Gastrocnemius medialis (tissue), 4 donors: ENCODE measurements around the gene TMA7. TPM values are rescaled to one million over a fixed set of nuclear protein-coding genes. Genes with fewer than 3 reads are reported as not detected.
"Not testable (repeated sequence)": the region's sequence is repeated elsewhere in the genome, so short reads cannot be mapped to it uniquely, and the experiment has no call there.

Source experiments
- ATAC-seq, 2 donors: fragments of 150-250 bp; one replicate each; pipeline ENCODE4 v1.9.1; 2016
- DNase-seq, 2 donors: peaks; one replicate each; pipeline ENCODE4 v3.0.0-alpha.2; 2019
- H3K27ac ChIP-seq, 4 donors: fragments of 200-600 bp; sonication (generic); 1 replicate in 1 of 4; 2 replicates in 3 of 4; pipeline ENCODE4 v1.5.1; 2016 to 2018; ENCODE audit warnings: mild to moderate bottlenecking in 2 of 4, moderate library complexity in 1 of 4
- H3K27me3 ChIP-seq, 3 donors: fragments of 200-600 bp; sonication (generic) in 2 of 3; 1 replicate in 1 of 3; 2 replicates in 2 of 3; pipeline versions ENCODE4 v1.5.1 to v1.6.0; 2016 to 2019; ENCODE audit warnings: mild to moderate bottlenecking in 1 of 3, moderate library complexity in 1 of 3
- H3K36me3 ChIP-seq, 2 donors: fragments of 200-600 bp; sonication (generic) in 1 of 2; one replicate each; pipeline ENCODE4 v1.5.1; 2017 to 2018
- H3K4me1 ChIP-seq, 2 donors: fragments of 200-600 bp; sonication (generic) in 1 of 2; one replicate each; pipeline ENCODE4 v1.5.1; 2016 to 2017; ENCODE audit warnings: mild to moderate bottlenecking in 2 of 2
- H3K4me3 ChIP-seq, 4 donors: fragments of 200-600 bp; sonication (generic) in 3 of 4; 1 replicate in 1 of 4; 2 replicates in 3 of 4; pipeline ENCODE4 v1.5.1; 2016 to 2019; ENCODE audit warnings: mild to moderate bottlenecking in 2 of 4
- H3K9me3 ChIP-seq, 3 donors: fragments of 200-600 bp; sonication (generic) in 2 of 3; 1 replicate in 1 of 3; 2 replicates in 2 of 3; pipeline ENCODE4 v1.5.1; 2016 to 2019
- POLR2A ChIP-seq, 2 donors: fragments of 450-650 bp; IDR thresholded peaks; one replicate each; pipeline ENCODE4 v1.6.1; 2017; ENCODE audit warnings: antibody characterized with exemption in 2 of 2, mild to moderate bottlenecking in 2 of 2, moderate library complexity in 2 of 2
- in situ Hi-C, 4 donors: fragments of 200-750 bp; cut with MboI; loops; one replicate each; pipeline versions ENCODE4 v1.15.0 to v1.8.0; 2017; ENCODE audit warnings: low sequenced_read_pairs in 4 of 4
- intact Hi-C: fragments of 100-400 bp; cut with DNase I; formaldehyde crosslinking; loops from one replicate; pipeline ENCODE4 v1.15.1; 2023; ENCODE audit warnings: low total_unique reads
- total RNA-seq, 4 donors: library from RNA; depleted of rRNA; stranded (reverse); fragments of >200 nt; gene quantifications; one replicate each; pipeline versions ENCODE4 v1.1.0 to v1.2.3, GENCODE V29; 2016
- TF ChIP-seq, protein P1 (sequence below), 5 experiments: fragments of 450-650 bp in 3 of 5; fragments of 200-600 bp in 2 of 5; sonication (generic) in 2 of 5; IDR thresholded peaks in 4 of 5; conservative IDR thresholded peaks in 1 of 5; 1 replicate in 4 of 5; 2 replicates in 1 of 5; pipeline ENCODE4 v1.5.1; 2016 to 2019; ENCODE audit warnings: antibody characterized with exemption in 5 of 5, mild to moderate bottlenecking in 3 of 5, moderate library complexity in 3 of 5

Gene TMA7
- total RNA-seq, 4 donors from 2014 or later: 202 to 353 (median 294) TPM

DNA sequence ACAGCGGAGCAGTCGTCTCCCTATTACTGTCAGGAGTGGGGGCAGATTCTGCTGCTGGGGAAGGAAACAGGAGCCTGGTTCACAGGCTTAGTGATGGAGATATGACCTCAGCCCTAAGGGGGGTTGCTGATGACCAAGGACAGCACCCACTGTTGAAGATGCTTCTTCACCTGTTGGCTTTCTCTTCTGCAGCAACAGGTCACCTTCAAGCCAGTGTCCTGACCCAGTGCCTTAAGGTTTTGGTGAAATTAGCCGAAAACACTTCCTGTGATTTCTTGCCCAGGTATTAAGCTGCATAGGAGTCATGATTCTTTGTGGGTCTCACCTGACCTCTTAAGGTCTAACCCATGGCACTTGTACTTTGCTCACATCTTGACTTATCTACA is 20.5 kb downstream of the TMA7 start:
- H3K4me3 ChIP-seq: no peak overlapping the region
- DNase-seq: no peak
- H3K27me3 ChIP-seq: no peaks in the 10 kb centered on the region
- no peak overlapping the region for H3K27ac ChIP-seq
- H3K9me3 ChIP-seq: no peaks in the 10 kb centered on the region
- in situ Hi-C loops (loop anchor here in 2 of 4 donors (5.0 to 10.0 kb wide), 2 partner anchors 84 to 87 kb away; no protein-coding TSS in a partner anchor), intact Hi-C loops (no loop called here)
- H3K4me1 ChIP-seq: peaks cover 5 to 7% of the 10 kb centered on the region in 2 donors
- peaks cover 0 to 59% of the 10 kb centered on the region in 2 donors for H3K36me3 ChIP-seq
- ATAC-seq: no peak
- TF ChIP-seq, protein P1, sequence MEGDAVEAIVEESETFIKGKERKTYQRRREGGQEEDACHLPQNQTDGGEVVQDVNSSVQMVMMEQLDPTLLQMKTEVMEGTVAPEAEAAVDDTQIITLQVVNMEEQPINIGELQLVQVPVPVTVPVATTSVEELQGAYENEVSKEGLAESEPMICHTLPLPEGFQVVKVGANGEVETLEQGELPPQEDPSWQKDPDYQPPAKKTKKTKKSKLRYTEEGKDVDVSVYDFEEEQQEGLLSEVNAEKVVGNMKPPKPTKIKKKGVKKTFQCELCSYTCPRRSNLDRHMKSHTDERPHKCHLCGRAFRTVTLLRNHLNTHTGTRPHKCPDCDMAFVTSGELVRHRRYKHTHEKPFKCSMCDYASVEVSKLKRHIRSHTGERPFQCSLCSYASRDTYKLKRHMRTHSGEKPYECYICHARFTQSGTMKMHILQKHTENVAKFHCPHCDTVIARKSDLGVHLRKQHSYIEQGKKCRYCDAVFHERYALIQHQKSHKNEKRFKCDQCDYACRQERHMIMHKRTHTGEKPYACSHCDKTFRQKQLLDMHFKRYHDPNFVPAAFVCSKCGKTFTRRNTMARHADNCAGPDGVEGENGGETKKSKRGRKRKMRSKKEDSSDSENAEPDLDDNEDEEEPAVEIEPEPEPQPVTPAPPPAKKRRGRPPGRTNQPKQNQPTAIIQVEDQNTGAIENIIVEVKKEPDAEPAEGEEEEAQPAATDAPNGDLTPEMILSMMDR (IDR thresholded peaks at IDR 0.05 in 4 of 5, conservative IDR thresholded peaks at IDR 0.05 in 1 of 5): no peak
- TF ChIP-seq POLR2A (IDR thresholded peaks at IDR 0.05): no peak

DNA sequence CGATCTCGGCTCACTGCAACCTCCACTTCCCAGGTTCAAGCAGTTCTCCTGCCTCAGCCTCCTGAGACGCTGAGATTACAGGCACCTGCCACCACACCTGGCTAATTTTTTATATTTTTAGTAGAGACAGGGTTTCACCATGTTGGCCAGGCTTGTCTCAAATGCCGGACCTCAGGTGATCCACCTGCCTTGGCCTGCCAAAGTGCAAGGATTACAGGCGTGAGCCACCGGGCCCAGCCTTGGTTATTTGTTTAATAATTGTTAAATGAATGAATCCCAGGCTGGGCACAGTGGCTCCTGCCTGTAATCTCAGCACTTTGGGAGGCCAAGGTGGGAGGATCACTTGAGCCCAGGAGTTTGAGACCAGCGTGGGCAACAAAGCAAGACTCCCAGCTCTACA is 21.7 kb downstream of the TMA7 start:
- intact Hi-C loops, H3K4me3 ChIP-seq, H3K27me3 ChIP-seq, DNase-seq, ATAC-seq, H3K9me3 ChIP-seq, H3K27ac ChIP-seq: not testable (repeated sequence)
- peaks cover 10 to 14% of the 10 kb centered on the region in 2 donors for H3K4me1 ChIP-seq
- in situ Hi-C loops: loop anchor here in 2 of 4 donors (5.0 to 10.0 kb wide), 2 partner anchors 83 to 86 kb away; no protein-coding TSS in a partner anchor
- peaks cover 0 to 47% of the 10 kb centered on the region in 2 donors for H3K36me3 ChIP-seq

DNA sequence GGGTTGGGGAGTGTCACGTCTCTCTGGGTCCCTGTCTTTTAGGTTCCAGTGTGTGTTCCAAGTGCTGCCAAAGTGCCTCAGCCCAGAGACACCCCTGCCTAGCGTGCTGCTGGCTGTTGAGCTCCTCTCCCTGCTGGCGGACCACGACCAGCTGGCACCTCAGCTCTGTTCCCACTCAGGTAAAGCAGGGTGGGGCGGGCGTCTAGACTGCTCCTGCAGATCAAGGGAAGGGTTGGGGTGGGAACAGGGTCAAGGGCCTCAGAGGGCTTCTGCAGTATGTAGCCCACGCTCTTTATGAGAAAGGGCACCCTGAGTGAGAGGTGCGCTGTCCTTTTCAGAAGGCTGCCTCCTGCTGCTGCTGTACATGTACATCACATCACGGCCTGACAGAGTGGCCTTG is 23.6 kb downstream of the TMA7 start:
- H3K4me3 ChIP-seq: no peak overlapping the region
- TF ChIP-seq, protein P1 (IDR thresholded peaks at IDR 0.05 in 4 of 5, conservative IDR thresholded peaks at IDR 0.05 in 1 of 5): no peak
- TF ChIP-seq POLR2A (IDR thresholded peaks at IDR 0.05): no peak
- peaks cover 30 to 33% of the 10 kb centered on the region in 2 donors for H3K4me1 ChIP-seq
- H3K9me3 ChIP-seq: no peaks in the 10 kb centered on the region
- ATAC-seq (no peak), DNase-seq (no peak)
- H3K27me3 ChIP-seq: no peaks in the 10 kb centered on the region
- in situ Hi-C loops: loop anchor here in 2 of 4 donors (5.0 to 10.0 kb wide), 2 partner anchors 81 to 84 kb away; no protein-coding TSS in a partner anchor
- intact Hi-C loops: no loop called here
- H3K27ac ChIP-seq: no peak overlapping the region
- peaks cover 0 to 40% of the 10 kb centered on the region in 2 donors for H3K36me3 ChIP-seq

DNA sequence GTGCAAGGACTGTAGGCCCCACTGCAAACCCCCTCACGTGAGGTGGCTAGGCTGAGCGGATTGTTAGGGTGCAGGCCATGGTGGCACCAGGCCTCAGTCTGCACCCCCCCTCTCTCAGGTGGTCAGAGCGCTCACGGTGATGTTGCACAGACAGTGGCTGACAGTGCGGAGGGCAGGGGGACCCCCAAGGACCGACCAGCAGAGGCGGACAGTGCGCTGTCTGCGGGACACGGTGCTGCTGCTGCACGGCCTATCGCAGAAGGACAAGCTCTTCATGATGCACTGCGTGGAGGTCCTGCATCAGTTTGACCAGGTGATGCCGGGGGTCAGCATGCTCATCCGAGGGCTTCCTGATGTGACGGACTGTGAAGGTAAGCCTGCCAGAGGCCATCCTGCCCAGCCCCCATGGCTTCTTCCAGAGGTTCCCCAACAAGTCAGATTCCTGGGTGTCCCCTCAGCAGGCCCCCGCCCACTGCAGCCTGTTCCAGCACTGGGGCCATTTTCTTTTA is 24.7 kb downstream of the TMA7 start:
- H3K36me3 ChIP-seq: peaks cover 0 to 32% of the 10 kb centered on the region in 2 donors
- TF ChIP-seq POLR2A (IDR thresholded peaks at IDR 0.05): no peak
- TF ChIP-seq, protein P1 (IDR thresholded peaks at IDR 0.05 in 4 of 5, conservative IDR thresholded peaks at IDR 0.05 in 1 of 5): no peak
- intact Hi-C loops: loop anchor here (1.0 to 5.0 kb wide), 4 partner anchors 43 to 223 kb away; partner anchors contain the start of genes NCKIPSD and UQCRC1
- H3K27ac ChIP-seq: peak overlapping the region; percentile 99 to 100 (median 100)
- no peaks in the 10 kb centered on the region for H3K27me3 ChIP-seq
- DNase-seq: no peak
- H3K4me1 ChIP-seq: peaks cover 33 to 34% of the 10 kb centered on the region in 2 donors
- no peaks in the 10 kb centered on the region for H3K9me3 ChIP-seq
- no peak overlapping the region for H3K4me3 ChIP-seq
- in situ Hi-C loops: loop anchor here in 3 of 4 donors (5.0 to 10.0 kb wide), 3 partner anchors 80 to 93 kb away; partner anchors contain the start of gene PFKFB4 (in 1 of the 3)
- ATAC-seq: no peak

DNA sequence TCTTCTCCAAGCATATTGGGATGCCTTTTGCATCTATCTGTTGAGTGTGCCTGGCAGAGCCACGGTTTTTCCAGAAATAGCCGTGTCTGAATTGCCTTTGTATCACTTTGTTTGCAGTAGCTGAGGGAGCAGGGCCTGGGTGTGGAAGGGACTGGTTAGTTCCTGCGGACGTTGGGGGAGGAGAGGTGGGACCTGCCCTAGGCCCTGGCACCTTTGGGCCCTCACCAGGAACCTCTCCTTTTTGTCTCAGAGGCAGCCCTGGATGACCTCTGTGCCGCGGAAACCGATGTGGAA is 25.1 kb downstream of the TMA7 start:
- no peaks in the 10 kb centered on the region for H3K27me3 ChIP-seq
- TF ChIP-seq, protein P1 (IDR thresholded peaks at IDR 0.05 in 4 of 5, conservative IDR thresholded peaks at IDR 0.05 in 1 of 5): peak in 1 of 5 experiments; percentile 87
- TF ChIP-seq POLR2A (IDR thresholded peaks at IDR 0.05): no peak
- peak overlapping the region in 2 of 4 donors; percentile 40 to 76 for H3K4me3 ChIP-seq
- no peak for DNase-seq
- H3K9me3 ChIP-seq: no peaks in the 10 kb centered on the region
- ATAC-seq: peak; percentile 0 to 1
- intact Hi-C loops (loop anchor here (1.0 to 5.0 kb wide), 4 partner anchors 42 to 222 kb away; partner anchors contain the start of genes NCKIPSD and UQCRC1), in situ Hi-C loops (loop anchor here in 2 of 4 donors (5.0 to 10.0 kb wide), 2 partner anchors 80 to 92 kb away; partner anchors contain the start of gene PFKFB4 (in 1 of the 2))
- H3K27ac ChIP-seq: peak overlapping the region; percentile 99 to 100 (median 100)
- H3K36me3 ChIP-seq: peaks cover 0 to 28% of the 10 kb centered on the region in 2 donors
- peaks cover 36 to 37% of the 10 kb centered on the region in 2 donors for H3K4me1 ChIP-seq
